Smooth muscle cell (in vitro differentiated cells): Measurements from ENCODE around the gene CCSER1. TPM values are rescaled to one million over a fixed set of nuclear protein-coding genes. Genes with fewer than 3 reads are reported as not detected.

Source experiments
- DNase-seq: peaks from one replicate; lab custom pipeline; 2025; ENCODE audit not compliant: unreplicated experiment; lab: John Stamatoyannopoulos, UW
- H2AFZ ChIP-seq: fragments of 200-600 bp; sonication (generic); 2 replicates; pipeline ENCODE4 v1.6.0; 2016; ENCODE audit warnings: antibody characterized with exemption, low read depth, mild to moderate bottlenecking
- H3F3A ChIP-seq: fragments of 200-600 bp; sonication (generic); 2 replicates; pipeline ENCODE4 v1.6.0; 2017; ENCODE audit warnings: antibody characterized with exemption, low read depth
- H3K27ac ChIP-seq: fragments of 200-600 bp; sonication (generic); 2 replicates; pipeline ENCODE4 v1.5.1; 2016; ENCODE audit warnings: low read depth, mild to moderate bottlenecking
- H3K27me3 ChIP-seq: fragments of 200-600 bp; sonication (generic); 2 replicates; pipeline ENCODE4 v1.6.1; 2016; ENCODE audit warnings: low read depth, mild to moderate bottlenecking
- H3K36me3 ChIP-seq: fragments of 200-600 bp; sonication (generic); 2 replicates; pipeline ENCODE4 v1.5.1; 2016; ENCODE audit warnings: low read depth
- H3K4me1 ChIP-seq: fragments of 200-600 bp; sonication (generic); 2 replicates; pipeline ENCODE4 v1.5.1; 2016; ENCODE audit warnings: low read depth
- H3K4me2 ChIP-seq: fragments of 200-600 bp; sonication (generic); 2 replicates; pipeline ENCODE4 v1.6.0; 2016; ENCODE audit warnings: mild to moderate bottlenecking
- H3K4me3 ChIP-seq: fragments of 200-600 bp; sonication (generic); 2 replicates; pipeline ENCODE4 v1.5.1; 2016; ENCODE audit warnings: mild to moderate bottlenecking
- H3K79me2 ChIP-seq: fragments of 200-600 bp; sonication (generic); 2 replicates; pipeline ENCODE4 v1.6.0; 2016; ENCODE audit warnings: low read depth, mild to moderate bottlenecking
- H3K9ac ChIP-seq: fragments of 200-600 bp; sonication (generic); 2 replicates; pipeline ENCODE4 v1.6.0; 2016; ENCODE audit warnings: low read depth
- H3K9me3 ChIP-seq: fragments of 200-600 bp; sonication (generic); replicated peaks from 2 replicates; pipeline ENCODE4 v1.5.1; 2016; ENCODE audit warnings: low read depth
- H4K20me1 ChIP-seq: fragments of 200-600 bp; sonication (generic); 2 replicates; pipeline ENCODE4 v1.6.0; 2016; ENCODE audit warnings: low read depth
- CTCF ChIP-seq: fragments of 200-600 bp; sonication (generic); IDR thresholded peaks from 2 replicates; pipeline ENCODE4 v1.5.1; 2017; ENCODE audit warnings: borderline replicate concordance, mild to moderate bottlenecking, antibody characterized with exemption; ENCODE audit not compliant: insufficient read depth, poor library complexity, severe bottlenecking
- WGBS: methylation state at CpG from one replicate; pipeline ENCODE4 v1.1.7; 2016; ENCODE audit warnings: low lambda C conversion rate; 5-methylcytosine and 5-hydroxymethylcytosine counted together
- polyA plus RNA-seq: library from polyadenylated mRNA; unstranded; fragments of >200 nt; fragmentation: Nextera tagmentation; extraction: Ambion mirVana; gene quantifications from 2 replicates; pipeline ENCODE4 v1.2.1, GENCODE V29; 2016
- total RNA-seq: library from RNA; depleted of rRNA; stranded (reverse); fragments of >200 nt; gene quantifications from 2 replicates; pipeline ENCODE4 v1.2.3, GENCODE V29; 2014

Gene CCSER1
- total and polyA plus RNA-seq, 2 experiments from 2014 or later, result 0.76 TPM; not detected in 1

GRCh38 chr4:90160044-90160443 is 32.9 kb downstream of the CCSER1 start:
- Histone ChIP-seq H3K4me1 (no peaks in the 10 kb centered on the region), H3K36me3 (no peaks in the 10 kb centered on the region), H3K4me2 (no peak overlapping the region), H4K20me1 (no peaks in the 10 kb centered on the region), H3F3A (no peaks in the 10 kb centered on the region), H3K9ac (no peak overlapping the region), H3K27ac (no peak overlapping the region), H3K9me3 (no peaks in the 10 kb centered on the region), H3K79me2 (no peaks in the 10 kb centered on the region), H3K4me3 (no peak overlapping the region), H2AFZ (no peak overlapping the region), H3K27me3 (no peaks in the 10 kb centered on the region)
- 28% methylated on average over 1 of the region's 1 CpG for WGBS
- no peak for DNase-seq
- no peak for TF ChIP-seq CTCF

DNA sequence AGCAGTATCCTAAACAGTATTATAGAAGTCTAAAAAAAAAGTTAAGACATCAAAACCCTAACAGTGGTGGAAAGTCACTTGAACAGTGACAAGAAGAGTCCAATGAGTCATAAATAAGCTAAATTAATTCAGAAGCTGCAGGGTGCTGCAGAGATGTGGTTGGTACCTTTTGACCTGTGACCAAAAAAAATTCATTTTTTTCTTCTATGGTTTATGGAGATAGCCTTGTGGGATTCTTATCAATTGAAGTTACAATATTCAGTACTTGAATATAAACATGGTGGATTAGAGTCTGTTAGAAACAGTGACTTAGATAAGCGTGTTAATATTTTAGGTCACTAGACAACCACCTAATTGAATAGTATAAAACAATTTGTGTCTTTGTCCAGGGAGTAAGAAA is 35.4 kb downstream of the CCSER1 start:
- Histone ChIP-seq H3K27me3 (no peaks in the 10 kb centered on the region), H3K9me3 (no peaks in the 10 kb centered on the region), H3K9ac (no peak overlapping the region), H3K27ac (no peak overlapping the region), H4K20me1 (no peaks in the 10 kb centered on the region), H3K4me3 (no peak overlapping the region), H3K4me1 (no peaks in the 10 kb centered on the region), H3K36me3 (no peaks in the 10 kb centered on the region), H3K79me2 (no peaks in the 10 kb centered on the region), H3F3A (no peaks in the 10 kb centered on the region), H3K4me2 (no peak overlapping the region), H2AFZ (no peak overlapping the region)
- DNase-seq, result no peak
- no peak for TF ChIP-seq CTCF
- WGBS, result 94% methylated on average over 1 of the region's 1 CpG

GRCh38 chr4:90163872-90164271 is 36.7 kb downstream of the CCSER1 start:
- H3K4me2 ChIP-seq, result no peak overlapping the region
- no peaks in the 10 kb centered on the region for H3F3A ChIP-seq
- WGBS, result 65% methylated on average over 1 of the region's 1 CpG
- H3K4me3 ChIP-seq, result no peak overlapping the region
- H2AFZ ChIP-seq, result no peak overlapping the region
- H3K9ac ChIP-seq, result no peak overlapping the region
- no peak overlapping the region for H3K27ac ChIP-seq
- no peaks in the 10 kb centered on the region for H4K20me1 ChIP-seq
- no peak for TF ChIP-seq CTCF
- no peaks in the 10 kb centered on the region for H3K9me3 ChIP-seq
- no peaks in the 10 kb centered on the region for H3K4me1 ChIP-seq
- no peaks in the 10 kb centered on the region for H3K79me2 ChIP-seq
- DNase-seq, result no peak
- no peaks in the 10 kb centered on the region for H3K27me3 ChIP-seq
- H3K36me3 ChIP-seq, result no peaks in the 10 kb centered on the region

DNA sequence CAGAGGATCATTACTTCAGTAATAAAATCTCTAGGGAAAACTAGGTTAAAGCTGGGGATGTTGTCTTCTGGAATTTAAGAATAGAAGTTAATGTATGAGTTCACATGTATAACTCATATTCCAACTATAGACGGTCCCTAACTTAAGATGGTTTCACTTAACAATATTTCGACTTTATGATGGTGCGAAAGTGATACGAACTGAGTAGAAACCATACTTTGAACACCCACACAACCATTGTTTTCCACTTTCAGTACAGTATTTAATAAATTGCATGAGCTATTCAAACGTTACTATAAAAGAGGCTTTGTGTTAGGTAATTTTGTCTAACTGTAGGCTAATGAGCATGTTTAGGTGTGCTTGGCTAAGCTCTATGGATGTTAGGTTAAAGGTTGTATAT is 38.7 kb downstream of the CCSER1 start:
- no peaks in the 10 kb centered on the region for H3F3A ChIP-seq
- 89% methylated on average over 5 of the region's 5 CpGs for WGBS
- no peak overlapping the region for H2AFZ ChIP-seq
- H3K27me3 ChIP-seq, result no peaks in the 10 kb centered on the region
- no peaks in the 10 kb centered on the region for H3K4me1 ChIP-seq
- no peaks in the 10 kb centered on the region for H4K20me1 ChIP-seq
- TF ChIP-seq CTCF, result no peak
- no peak overlapping the region for H3K27ac ChIP-seq
- DNase-seq, result no peak
- no peaks in the 10 kb centered on the region for H3K9me3 ChIP-seq
- no peaks in the 10 kb centered on the region for H3K36me3 ChIP-seq
- no peak overlapping the region for H3K9ac ChIP-seq
- H3K79me2 ChIP-seq, result no peaks in the 10 kb centered on the region
- H3K4me3 ChIP-seq, result no peak overlapping the region
- H3K4me2 ChIP-seq, result no peak overlapping the region
